Measurements from ENCODE around the gene EAPP.
"Not testable (repeated sequence)": the region's sequence is repeated elsewhere in the genome, so short reads cannot be mapped to it uniquely, and the experiment has no call there.

GRCh38 chr14:34505124-34505491 is 34.4 kb downstream of the EAPP start:
- TF ChIP-seq CTCF, POLR2A, EP300 (IDR thresholded peaks at IDR 0.05): not testable (repeated sequence)
